H1 (cell line): ENCODE data around the gene NSUN2.

Experiments used
- BCL11A ChIP-seq, 2 experiments: IDR thresholded peaks; one replicate each; pipeline ENCODE4 v1.6.1; 2011; ENCODE audit warnings: low read depth in 2 of 2, low read length in 2 of 2, mild to moderate bottlenecking in 2 of 2
- USF2 ChIP-seq: IDR thresholded peaks from 2 replicates; pipeline ENCODE4 v1.6.1; 2011; ENCODE audit warnings: low read length, improper control_type of control experiment
- ZNF274 ChIP-seq: IDR thresholded peaks from 2 replicates; pipeline ENCODE4 v1.7.0; 2012; ENCODE audit warnings: low read length, borderline replicate concordance; ENCODE audit errors: extremely low read depth

GRCh38 chr5:6602441-6602840 is 30.4 kb downstream of the NSUN2 start:
- TF ChIP-seq ZNF274 (no peak), USF2 (no peak), BCL11A (IDR thresholded peaks at IDR 0.05; ENCODE audit: low read depth in 2 of 2, low read length in 2 of 2) (no peak)
